Type B pancreatic cell (in vitro differentiated cells): ENCODE results near the gene CCNL1. TPM values are rescaled to one million over a fixed set of nuclear protein-coding genes. Genes with fewer than 3 reads are reported as not detected.

Experiments used
- DNase-seq: peaks from one replicate; pipeline ENCODE4 v3.0.0; 2021; ENCODE audit warnings: mixed read lengths; ENCODE audit not compliant: unreplicated experiment; ENCODE audit errors: extremely low spot score
- H3K27ac Mint-ChIP-seq: 2 replicates; pipeline ENCODE4 v1.8.0; 2021; ENCODE audit warnings: mild to moderate bottlenecking, mixed read lengths
- H3K27me3 Mint-ChIP-seq: 2 replicates; pipeline ENCODE4 v1.8.0; 2021; ENCODE audit warnings: mixed read lengths
- H3K36me3 Mint-ChIP-seq: 2 replicates; pipeline ENCODE4 v1.8.0; 2021; ENCODE audit warnings: mixed read lengths
- H3K4me1 Mint-ChIP-seq: one replicate; pipeline ENCODE4 v1.8.0; 2021; ENCODE audit warnings: mixed read lengths; ENCODE audit not compliant: unreplicated experiment
- H3K4me3 Mint-ChIP-seq: 2 replicates; pipeline ENCODE4 v1.8.0; 2021; ENCODE audit warnings: mild to moderate bottlenecking, mixed read lengths
- H3K9me3 Mint-ChIP-seq: 2 replicates; pipeline ENCODE4 v1.8.0; 2021; ENCODE audit warnings: mixed read lengths
- total RNA-seq: library from RNA; stranded (reverse); gene quantifications from 2 replicates; pipeline ENCODE4 v1.2.1, GENCODE V29; 2021; ENCODE audit warnings: low replicate concordance
- TF ChIP-seq, protein P1 (sequence below): fragments of 200-600 bp; sonication (generic); conservative IDR thresholded peaks from 2 replicates; pipeline ENCODE4 v1.5.0; 2021; ENCODE audit warnings: antibody characterized with exemption, mild to moderate bottlenecking

Gene CCNL1
- total RNA-seq, 1 donor from 2014 or later: 145 TPM

DNA sequence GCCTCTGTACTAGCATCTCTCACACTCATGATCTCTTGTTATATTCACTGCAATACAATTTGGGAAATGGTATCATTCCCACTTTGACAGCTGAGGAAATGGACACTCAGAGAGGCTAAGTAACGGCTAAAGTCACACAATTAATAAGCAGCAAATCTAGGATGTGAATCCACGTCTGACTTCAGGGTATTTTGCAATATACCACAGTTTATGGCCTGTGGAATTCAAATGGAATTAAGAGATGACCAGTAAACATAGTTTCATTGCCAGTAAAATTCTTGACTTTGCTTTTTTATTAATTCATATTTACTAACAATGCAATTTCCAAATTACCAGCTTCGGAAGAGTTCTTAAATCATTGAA lies 61.1 kb downstream of the CCNL1 start:
- Mint-ChIP-seq H3K36me3 (no peaks in the 10 kb centered on the region), H3K27ac (no peak overlapping the region), H3K27me3 (peaks cover 6% of the 10 kb centered on the region), H3K4me3 (no peak overlapping the region), H3K4me1 (peaks cover 19% of the 10 kb centered on the region), H3K9me3 (no peaks in the 10 kb centered on the region)
- DNase-seq: no peak
- TF ChIP-seq, protein P1, sequence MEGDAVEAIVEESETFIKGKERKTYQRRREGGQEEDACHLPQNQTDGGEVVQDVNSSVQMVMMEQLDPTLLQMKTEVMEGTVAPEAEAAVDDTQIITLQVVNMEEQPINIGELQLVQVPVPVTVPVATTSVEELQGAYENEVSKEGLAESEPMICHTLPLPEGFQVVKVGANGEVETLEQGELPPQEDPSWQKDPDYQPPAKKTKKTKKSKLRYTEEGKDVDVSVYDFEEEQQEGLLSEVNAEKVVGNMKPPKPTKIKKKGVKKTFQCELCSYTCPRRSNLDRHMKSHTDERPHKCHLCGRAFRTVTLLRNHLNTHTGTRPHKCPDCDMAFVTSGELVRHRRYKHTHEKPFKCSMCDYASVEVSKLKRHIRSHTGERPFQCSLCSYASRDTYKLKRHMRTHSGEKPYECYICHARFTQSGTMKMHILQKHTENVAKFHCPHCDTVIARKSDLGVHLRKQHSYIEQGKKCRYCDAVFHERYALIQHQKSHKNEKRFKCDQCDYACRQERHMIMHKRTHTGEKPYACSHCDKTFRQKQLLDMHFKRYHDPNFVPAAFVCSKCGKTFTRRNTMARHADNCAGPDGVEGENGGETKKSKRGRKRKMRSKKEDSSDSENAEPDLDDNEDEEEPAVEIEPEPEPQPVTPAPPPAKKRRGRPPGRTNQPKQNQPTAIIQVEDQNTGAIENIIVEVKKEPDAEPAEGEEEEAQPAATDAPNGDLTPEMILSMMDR: no peak

DNA sequence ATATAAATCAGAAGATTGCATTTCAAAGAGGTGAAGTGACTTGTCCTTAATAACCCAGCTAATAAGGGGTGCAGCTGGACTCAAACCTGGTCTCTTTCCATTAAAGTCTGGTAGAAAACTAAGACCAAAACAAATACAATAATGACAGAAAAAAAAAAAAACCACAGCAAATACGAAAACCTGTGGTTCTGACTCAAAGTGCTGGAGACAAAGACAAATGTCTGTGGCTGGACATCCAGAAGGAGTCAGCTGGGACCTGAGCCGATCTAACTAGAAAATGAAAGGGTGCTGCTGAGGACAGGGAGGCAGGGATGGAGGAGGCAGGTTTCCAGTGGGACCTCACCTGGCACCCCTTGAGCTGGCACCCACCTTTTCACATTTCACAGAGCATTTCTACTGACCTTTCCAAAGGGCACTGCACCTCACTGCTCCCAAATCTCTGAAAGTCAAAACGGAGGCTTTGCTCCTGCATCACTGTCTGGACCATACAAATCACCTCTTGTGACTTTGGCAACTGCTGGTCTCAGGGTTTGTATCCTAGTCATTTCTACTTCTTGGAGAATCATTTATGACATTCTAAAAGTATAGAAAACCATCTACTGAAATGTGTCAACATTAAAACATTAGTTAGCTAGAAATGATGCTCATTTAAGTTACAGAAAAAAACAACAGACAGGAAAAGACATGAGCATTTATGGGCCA lies 61.7 kb downstream of the CCNL1 start:
- Mint-ChIP-seq H3K9me3 (no peaks in the 10 kb centered on the region), H3K27ac (no peak overlapping the region), H3K27me3 (peaks cover 6% of the 10 kb centered on the region), H3K4me1 (peaks cover 19% of the 10 kb centered on the region), H3K36me3 (no peaks in the 10 kb centered on the region), H3K4me3 (no peak overlapping the region)
- DNase-seq: no peak
- TF ChIP-seq, protein P1: no peak
